ENCODE measurements around the gene SRPK3. TPM values are rescaled to one million over a fixed set of nuclear protein-coding genes. Genes with fewer than 3 reads are reported as not detected.
A peak's percentile ranks its signal among the peaks of the same experiment; 100 is the strongest.

The SRPK3 gene
- total RNA-seq, 1 experiment from 2014 or later: 0.35 TPM

DNA sequence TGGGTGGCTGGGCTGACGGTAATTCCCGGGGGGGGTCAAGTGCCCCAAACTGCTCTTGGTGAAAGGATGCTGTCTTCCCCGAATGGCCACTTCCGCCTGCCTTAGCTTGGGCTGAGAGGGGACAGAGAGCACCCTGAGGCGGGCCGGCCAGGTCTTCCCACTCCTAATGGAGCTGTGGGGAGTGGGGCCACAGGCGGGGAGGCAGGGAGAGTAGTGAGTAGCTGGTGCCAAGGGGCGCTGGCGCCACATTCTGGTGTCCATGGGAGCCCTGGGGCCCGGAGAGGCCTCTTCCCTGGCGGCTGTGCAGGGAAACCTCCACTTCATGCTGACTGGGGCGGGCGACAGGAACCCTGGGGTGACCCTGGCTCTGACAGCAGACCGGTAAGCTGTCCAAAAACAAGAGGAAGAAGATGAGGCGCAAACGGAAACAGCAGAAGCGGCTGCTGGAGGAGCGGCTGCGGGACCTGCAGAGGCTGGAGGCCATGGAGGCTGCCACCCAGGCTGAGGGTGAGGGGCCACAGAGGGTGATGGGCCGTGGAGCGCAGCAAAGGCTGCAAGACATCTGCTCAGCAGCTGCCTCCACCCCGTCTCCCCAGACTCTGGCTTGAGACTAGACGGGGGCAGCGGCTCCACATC is 2.7 kb downstream of the SRPK3 start:
- DNase-seq (ENCODE audit: low spot score): no peak

DNA sequence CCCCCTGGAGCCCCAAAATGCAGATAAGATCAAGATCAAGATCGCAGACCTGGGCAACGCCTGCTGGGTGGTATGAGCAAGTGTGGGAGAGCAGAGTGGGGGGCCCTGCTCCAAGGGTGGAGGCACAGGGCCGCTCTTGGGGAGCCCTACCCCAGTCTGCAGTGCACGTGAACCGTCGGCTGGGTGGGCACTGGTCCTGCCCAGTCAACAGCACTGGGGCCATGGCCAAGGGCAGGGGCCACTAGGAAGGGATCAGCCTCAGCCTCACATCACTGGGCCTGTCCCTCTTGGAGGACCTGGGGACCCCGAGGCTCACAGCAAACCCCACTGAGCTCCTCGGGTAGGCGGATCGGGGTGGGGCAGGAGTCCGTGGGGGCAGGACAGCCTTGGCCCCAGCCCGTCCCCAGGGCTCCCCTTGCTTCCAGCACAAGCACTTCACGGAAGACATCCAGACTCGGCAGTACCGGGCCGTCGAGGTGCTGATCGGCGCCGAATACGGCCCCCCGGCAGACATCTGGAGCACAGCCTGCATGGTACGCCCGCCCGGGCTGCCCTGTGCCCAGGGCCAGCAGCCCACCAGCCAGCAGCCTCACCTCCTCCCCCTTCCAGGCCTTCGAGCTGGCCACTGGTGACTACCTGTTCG is 3.6 kb downstream of the SRPK3 start:
- no peak for DNase-seq (ENCODE audit: low spot score)

DNA sequence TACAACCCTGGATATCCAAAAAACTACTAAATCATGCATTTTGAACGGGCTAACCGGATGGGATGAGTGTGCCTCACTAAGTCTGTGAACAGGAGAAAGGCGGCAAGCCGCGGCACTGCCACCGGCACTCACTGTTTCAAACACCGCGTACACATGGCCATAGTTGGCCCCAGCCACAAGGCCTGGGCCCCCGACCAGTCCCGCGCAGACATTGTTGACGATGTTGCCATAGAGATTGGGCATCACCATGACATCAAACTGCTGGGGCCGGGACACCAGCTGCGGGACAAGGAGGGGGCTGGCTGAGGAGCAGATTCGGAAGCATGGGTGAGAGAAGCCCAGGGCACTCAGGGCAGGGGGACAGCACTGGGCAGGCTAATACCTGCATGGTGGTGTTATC is 5.8 kb downstream of the SRPK3 start:
- no peak for DNase-seq (ENCODE audit: low spot score)

DNA sequence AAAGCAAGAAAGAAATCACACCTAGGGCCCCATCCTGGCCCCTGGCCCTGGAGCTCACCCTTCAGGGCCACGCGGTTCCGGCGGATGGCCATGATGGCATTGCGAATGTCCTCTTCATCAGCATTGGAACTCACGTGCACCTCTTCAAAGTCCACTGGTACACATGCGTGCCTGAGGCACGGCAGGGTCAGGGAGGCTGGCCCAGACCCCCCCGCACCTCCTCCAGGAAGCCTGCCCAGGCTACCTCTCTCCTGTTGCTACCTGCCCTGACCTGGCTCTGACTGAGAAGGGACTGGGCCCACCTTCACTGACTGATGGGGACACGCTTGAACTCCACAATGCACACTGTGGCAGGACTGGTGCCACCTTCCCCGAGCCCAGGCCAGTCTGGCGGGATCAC is 8.8 kb downstream of the SRPK3 start:
- no peak for DNase-seq (ENCODE audit: low spot score)

DNA sequence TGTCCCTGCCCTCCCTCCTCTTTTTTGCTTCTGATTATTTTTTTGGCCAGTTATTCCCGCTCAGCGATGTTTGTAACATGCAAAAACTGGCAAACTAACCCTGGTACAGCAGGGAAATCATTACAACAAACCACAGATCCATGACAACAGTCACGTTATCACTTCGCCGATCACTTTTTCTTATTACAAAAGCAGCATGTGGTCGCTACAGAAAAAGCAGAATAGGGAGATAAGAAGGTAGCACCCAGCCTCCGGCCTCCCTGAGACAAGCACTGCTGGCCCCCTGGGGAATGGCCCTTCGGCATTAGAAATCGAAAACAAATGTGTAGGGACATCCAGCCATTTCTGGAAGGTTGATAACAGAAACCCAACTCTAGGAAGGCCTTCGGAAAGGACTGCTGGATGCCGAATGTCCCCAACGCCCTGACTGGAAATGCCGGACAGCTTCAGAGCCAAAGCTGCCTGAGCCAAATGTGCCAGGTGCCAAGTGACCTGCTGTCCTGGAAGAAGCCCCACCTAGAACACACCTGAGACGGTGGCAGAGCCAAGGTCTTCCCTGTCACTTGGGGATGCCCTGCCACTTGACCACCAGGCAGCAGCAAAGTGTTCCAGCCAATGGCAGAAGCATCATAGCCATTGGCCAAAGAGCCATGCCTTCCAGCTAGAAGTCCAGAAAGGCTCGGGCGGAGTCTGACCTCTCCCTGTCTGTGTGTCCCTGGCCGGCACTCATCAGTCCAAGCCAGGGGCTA is 10.4 kb downstream of the SRPK3 start:
- DNase-seq (ENCODE audit: low spot score): no peak

DNA sequence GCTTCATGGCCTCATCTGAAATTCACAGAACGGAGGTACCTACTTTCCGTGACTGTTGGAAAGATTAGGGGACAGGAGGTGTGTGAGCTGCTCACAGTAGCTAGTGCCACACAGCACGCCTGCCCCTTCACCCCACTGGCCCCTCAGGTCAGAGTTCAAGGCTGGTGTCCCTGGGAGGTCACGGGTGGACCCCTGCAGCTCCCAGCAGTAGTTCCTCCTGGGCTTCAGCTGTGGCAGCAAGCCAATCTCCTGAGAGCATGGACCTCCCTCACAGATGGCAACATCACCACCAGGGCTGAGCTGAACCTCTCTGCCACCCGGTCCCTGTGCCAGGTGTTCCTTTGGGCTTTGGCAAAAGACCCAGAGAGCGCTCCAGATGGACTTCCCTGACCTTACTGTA is 11.5 kb downstream of the SRPK3 start:
- DNase-seq (ENCODE audit: low spot score): no peak

DNA sequence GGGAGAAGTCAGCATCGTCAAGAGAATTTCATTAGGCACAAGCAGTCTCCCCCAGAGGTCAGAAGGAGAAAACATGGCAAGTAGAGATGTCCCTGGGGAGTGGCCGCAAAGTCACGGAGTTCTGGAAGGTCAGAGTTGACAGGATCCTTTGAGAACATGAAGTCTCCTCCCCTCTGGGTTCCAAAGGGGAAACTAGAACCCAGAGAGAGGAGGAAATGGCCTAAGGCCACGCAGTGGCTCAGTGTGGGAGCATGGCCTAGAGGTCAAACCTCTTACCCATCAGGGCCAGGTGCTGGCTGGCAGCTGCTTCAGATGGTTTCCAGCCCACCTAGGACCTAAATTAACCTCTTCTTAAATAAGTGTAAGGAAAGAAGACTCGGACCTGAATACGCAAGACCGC is 12.4 kb downstream of the SRPK3 start:
- no peak for DNase-seq (ENCODE audit: low spot score)

DNA sequence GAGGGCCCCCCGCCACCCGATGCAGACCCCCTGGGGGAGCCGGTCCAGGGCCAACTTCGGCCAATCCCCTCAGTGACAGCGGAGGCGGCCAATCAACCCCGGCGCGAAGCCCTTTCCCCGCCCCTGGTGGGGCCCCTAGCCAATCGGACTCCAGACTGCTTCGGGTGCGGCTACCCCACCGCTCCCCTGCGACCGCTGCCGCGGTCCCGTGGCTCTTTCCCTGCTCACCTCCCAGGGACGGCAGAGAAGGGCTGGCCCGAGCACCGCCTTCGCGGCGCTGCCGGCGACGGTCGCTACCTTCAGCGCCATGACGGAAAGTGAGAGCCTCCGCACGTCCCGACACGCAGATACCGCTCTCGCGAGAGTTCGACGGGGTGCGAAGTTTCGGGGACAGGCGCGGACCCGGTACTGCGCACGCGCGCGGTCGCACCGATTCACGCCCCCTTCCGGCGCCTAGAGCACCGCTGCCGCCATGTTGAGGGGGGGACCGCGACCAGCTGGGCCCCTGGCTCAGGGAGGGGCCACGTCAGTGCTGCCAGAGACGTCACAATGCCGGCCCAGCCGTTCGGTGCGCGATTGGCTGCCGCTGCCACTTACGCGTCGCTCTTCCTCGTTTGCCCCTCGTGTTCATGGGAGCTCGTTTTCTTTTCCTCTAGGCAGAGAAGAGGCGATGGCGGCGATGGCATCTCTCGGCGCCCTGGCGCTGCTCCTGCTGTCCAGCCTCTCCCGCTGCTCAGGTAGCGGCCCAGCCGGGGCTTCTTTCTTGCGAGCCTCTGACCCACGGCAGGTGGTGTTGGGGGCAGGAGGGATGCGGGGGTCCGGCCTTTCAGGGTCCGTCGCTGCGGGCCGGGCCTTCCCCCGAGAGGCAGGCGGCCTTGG is 13.4 kb downstream of the SRPK3 start, which contains the start of the genes IDH3G and SSR4:
Gene IDH3G (minus strand): TSS at position 358 of the 879 bp plus-strand sequence. CDS start 49 bp downstream, at position 309.
Gene SSR4 (plus strand): TSS at position 651 of the 879 bp plus-strand sequence. CDS start 20 bp downstream, at position 671.
- DNase-seq (ENCODE audit: low spot score): peak; percentile 95

DNA sequence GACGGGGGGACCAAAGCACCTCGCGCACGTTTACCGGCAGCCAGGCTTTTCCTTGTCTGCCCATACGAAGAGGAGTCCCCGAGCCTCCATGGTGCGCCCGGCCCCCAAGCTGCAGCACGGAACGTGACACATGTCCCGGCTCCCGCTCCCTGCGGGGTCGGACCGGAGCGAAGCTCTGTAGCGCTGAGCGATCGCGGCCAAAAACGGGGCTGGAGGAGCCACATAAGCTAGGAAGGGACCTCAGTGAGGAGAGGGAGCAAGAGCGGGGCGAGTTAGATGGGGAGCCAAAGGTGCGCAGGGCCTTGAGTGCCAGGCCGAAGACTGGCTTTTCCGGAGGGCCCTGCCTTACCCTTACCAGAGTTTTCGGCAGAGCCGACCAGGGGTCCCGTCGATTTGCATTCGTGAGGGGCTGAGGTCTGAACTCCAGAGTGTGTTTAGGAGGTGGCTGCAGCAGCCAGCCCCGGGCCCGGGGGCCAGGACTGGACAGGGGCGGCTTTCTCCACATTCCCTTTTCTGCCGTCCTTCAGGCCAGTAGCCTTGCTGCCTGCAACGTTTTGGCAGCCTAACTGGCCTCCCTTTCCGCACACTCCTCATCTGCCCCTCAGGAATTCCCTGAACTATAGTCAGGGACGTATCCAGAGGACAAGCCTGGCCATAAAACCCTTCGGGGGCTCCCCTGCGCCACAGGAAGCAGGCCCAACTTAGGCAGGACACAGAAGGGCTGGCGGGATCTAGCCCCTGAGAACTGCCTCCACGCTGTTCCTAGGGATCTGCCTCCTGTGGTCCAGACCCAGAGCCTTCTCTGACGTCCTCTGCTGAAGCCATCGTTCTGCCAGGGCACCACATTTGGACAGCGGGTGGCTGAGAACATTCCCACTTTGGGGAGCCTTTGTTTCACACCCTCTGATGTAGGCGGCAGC is 14.3 kb downstream of the SRPK3 start:
- no peak for DNase-seq (ENCODE audit: low spot score)

DNA sequence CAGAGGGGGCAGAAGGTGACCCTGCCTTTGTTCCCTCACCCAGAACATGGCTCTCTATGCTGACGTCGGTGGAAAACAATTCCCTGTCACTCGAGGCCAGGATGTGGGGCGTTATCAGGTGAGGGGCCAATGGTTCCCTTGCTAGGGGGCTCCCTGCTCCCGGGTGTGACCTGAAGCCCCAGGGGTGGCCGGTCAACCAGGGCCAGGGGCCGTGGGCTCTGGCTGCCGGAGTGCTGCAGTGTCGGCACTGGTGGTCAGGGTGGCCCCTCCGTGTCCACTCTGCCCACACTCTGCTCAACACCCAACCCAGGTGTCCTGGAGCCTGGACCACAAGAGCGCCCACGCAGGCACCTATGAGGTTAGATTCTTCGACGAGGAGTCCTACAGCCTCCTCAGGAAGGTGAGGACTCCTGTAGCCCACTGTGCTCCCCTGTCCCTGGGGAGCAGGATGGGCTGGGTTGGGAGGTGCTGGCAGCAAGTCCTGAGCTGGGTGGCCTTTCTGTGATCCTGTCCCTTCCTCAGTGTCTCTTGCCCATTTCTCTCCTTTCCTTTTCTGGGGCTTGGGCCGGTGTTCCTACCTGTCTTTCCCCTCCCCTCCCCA is 16.7 kb downstream of the SRPK3 start:
- DNase-seq (ENCODE audit: low spot score): no peak

DNA sequence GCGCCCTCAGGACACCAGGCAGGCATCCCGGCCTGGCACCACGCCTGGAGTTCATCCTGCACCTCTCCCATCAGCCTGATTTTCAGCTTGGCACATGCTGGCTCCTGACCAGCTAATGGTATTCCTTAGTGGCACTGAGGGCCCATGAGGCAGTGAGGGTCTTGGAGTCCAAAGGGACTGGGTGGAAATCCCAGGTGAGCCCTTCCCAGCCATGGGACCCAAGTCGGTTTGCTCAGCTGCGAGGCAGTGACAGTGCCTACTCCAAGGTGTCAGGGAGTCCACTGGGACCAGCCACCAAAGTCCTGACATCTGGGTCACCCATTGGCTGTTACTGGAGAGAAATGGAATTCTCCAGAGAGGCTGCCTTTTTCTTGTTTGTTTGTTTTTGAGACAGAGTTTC is 18.5 kb downstream of the SRPK3 start:
- DNase-seq (ENCODE audit: low spot score): no peak

DNA sequence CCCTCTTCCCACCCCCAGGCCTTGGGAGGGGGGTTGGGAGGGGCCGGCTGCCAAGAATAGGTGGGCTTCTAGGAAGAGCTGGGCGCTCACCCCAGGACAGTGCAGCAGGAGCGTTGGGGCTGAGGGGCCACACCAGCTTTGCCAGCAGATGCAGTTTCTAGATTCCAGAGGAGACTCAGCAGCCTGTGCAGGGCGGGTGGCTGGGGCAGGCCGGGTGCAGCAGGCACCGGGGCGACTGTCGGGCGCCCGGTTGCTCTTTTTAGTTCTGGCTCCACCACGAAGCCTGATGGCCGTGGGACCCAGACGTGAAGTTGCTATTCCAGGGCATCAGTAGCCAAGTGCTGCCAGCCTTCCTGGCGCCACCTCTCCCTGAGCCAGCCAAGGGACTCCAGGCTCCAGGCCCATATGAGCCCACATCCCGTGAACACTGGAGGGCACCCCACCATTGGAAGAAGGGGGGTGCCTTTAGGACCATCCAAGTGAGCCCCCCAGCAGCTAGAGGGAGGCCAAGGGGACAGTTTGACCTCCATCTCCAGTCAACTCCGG is 19.4 kb downstream of the SRPK3 start:
- no peak for DNase-seq (ENCODE audit: low spot score)

DNA sequence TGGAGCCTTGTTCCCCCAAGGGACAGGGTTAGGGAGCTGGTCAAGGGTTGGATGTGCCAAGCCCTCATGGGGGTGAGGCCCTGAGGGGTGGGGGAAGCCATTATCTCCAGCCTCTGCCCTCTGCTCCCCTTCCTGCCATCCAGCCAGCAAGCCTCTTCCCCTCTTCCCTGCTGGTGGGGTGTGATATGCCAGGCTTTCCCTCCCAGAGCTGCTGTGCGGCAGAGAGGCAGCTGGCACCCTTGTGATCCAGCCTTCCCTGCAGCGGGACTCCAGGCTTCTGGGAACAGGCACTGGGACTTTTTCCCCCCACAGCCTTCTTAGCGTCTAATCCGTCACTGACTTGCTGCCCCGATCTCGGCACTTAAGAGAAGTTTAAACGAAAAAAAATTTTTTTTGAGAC is 19.9 kb downstream of the SRPK3 start:
- DNase-seq (ENCODE audit: low spot score): no peak

DNA sequence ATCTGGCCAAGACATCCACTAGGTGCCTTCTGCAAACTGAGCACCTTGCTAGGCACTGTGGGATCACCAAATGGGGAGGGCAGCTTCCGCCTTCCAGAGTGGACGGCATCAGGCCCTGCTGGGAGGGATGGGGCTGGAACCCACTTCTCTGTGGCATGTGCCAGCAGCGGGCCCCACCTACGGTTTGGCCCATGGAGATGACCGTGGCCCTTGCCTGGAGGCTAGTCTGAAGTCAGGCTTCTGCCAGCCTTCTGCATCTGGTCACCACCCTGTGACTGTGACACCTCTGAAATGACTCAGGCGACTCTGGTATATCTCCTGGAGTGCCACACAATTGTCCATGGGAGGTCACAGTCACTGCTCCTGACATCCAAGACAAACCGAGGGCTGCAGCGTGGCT is 20.8 kb downstream of the SRPK3 start:
- DNase-seq (ENCODE audit: low spot score): no peak

DNA sequence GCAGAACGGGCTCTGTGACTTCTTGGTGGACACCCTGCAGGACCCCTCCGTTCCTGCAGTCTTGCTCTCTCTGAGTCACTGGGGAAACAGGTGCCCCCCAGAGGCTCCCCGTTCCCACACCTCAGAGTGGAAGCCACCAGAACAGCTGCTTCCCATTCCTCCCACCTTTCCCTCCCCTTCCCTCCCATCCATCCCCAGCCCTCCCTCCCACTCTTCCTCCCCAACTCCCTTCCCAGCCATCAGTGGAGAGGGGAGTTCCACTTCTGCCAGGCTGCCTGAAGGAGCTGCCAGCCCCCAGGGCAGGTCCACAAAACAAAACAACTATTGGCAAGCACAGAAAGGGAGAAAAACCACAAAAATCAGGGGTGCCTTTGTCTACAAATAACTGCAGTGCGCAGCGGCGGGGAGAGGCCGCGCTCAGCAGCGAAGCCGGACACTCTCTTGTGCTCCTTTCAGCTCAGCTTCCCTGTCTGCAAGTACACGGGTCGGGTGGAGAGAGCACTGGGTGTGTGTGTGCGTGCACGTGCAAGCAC is 21.7 kb downstream of the SRPK3 start:
- DNase-seq (ENCODE audit: low spot score): no peak

DNA sequence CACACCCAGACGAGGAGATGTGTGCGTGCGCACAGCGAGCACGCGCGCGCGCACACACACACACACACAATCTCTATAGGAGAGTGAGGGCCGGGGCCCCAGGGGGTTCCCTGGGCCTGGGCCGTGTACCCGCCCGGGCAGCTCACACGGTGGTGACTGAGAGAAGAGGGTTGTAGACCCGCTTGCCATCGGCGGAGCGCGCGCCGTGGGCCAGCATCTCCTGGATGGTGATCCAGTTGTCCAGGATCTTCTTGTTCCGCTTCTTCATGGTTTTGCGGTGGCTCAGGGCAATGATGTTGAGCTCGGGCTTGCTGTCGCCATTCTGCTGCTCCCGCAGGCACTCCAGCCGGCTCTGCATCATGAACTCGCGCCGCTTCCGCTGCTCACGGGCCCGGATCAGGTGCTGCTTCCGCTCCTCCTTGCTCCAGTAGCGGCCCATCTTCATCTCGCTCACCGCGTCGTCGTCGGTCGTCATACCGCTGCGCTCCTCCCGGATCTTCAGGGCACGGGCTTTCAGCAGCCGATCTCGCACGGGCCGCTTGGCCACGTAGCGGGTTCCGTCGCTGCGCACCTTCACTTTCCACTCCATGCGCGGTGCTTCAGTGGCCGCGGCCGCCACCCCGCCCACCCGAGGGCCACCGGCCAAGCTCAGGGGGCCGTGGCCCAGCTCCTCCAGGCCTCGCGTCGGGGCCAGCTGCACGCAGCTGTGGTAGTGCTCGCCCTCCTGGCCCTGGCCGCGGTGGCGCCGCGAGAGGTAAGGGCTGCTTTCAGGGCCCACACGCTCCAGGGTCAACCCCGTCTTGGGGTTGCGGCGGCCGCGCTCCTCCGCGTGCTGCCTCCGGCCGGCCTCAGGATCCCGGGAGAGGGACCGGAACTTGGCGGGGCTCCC is 22.6 kb downstream of the SRPK3 start:
- no peak for DNase-seq (ENCODE audit: low spot score)

DNA sequence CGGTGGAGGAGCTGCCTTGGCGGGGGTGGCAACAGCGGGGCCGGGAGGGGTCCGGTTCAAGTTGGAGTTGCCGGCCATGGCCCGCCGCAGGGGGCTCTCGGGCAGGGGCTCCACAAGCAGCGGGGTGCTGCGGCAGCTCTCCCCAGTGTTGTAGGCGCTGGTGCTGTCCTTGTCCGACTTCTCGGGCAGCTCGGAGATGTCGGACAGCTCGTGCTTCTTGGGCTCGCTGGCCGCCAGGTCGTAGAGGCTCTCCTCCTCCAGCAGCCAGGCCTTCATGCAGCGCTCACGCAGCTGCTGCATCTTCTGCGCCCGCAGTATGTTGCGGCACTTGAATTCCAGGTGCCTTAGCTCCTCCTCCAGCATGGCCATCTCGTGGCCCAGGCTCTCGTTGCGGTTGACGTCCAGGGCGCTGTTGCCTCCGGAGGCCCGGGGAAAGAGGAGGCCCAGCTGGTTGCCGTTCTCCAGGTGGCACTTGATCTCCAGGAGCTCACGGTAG is 23.3 kb downstream of the SRPK3 start:
- DNase-seq (ENCODE audit: low spot score): no peak

DNA sequence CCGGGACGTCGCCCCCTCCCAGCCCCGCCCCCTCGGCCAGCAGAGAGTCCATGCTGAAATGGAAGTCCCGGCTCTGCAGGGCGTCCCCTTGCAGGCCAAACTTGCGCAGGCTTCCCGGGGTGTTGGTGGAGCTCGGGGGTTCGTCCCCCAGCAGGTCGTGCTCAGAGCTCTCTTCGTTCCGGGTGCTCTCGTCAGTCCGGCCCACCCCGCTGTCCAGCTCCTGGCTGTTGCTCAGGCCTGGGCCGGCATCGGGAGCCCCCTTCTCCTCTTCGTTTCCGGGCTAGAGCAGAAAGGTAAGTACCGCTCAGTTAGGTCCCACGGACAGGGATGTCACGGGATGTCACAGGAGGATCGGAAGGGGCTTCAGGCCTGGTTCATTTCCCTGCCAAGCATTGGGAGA is 23.8 kb downstream of the SRPK3 start:
- no peak for DNase-seq (ENCODE audit: low spot score)

DNA sequence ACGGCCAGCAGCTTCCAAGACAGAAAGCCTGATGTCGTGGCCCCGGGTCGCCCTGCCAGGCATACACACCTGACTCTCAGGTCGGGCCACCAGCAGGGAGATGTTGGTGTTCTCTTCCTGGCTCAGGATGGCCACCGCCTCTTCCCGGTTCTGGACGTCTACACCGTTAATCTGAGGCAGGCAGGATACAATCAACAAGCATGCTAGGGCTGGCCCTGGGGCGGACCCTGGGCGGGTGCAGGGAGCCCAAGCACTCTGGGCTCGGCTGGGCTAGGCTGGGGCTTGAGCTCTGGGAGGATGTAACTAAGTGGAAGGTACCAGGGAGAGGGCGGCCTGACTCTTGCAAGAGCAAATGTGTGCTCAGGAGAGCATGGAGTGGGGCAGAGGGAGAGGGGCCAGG is 24.6 kb downstream of the SRPK3 start:
- no peak for DNase-seq (ENCODE audit: low spot score)
